Body of pancreas (tissue), 4 donors: ENCODE measurements around the gene CCSER1. TPM values are rescaled to one million over a fixed set of nuclear protein-coding genes. Genes with fewer than 3 reads are reported as not detected.

Experiments used
- ATAC-seq: fragments of 150-250 bp; one replicate; pipeline ENCODE4 v1.9.1; 2016
- DNase-seq, 4 donors: peaks; one replicate each; pipeline ENCODE4 v3.0.0-alpha.2; 2019
- H3K27ac ChIP-seq, 4 donors: fragments of 200-600 bp; sonication (generic); 1 replicate in 3 of 4; 2 replicates in 1 of 4; pipeline versions ENCODE4 v1.5.1 to v1.6.1; 2016 to 2019; ENCODE audit warnings: mild to moderate bottlenecking in 1 of 4, mixed read lengths in 1 of 4, moderate library complexity in 1 of 4
- H3K27me3 ChIP-seq, 2 donors: fragments of 200-600 bp; sonication (generic); one replicate each; pipeline ENCODE4 v1.6.0; 2016; ENCODE audit warnings: mild to moderate bottlenecking in 1 of 2
- H3K36me3 ChIP-seq, 2 donors: fragments of 200-600 bp; sonication (generic); replicated peaks in 1 of 2; 2 replicates each; pipeline ENCODE4 v1.5.1; 2016; ENCODE audit warnings: low read depth in 2 of 2; ENCODE audit not compliant: insufficient read depth in 1 of 2
- H3K4me1 ChIP-seq: fragments of 200-600 bp; sonication (generic); one replicate; pipeline ENCODE4 v1.6.0; 2016
- H3K4me3 ChIP-seq, 2 donors: fragments of 200-600 bp; sonication (generic); 1 replicate in 1 of 2; 2 replicates in 1 of 2; pipeline ENCODE4 v1.5.1; 2016 to 2019
- H3K9me3 ChIP-seq, 3 donors: fragments of 200-600 bp; sonication (generic); 1 replicate in 2 of 3; 2 replicates in 1 of 3; pipeline ENCODE4 v1.5.1; 2016
- POLR2A ChIP-seq, 3 donors: fragments of 450-650 bp; IDR thresholded peaks; one replicate each; pipeline ENCODE4 v1.6.1; 2016; ENCODE audit warnings: antibody characterized with exemption in 3 of 3, mild to moderate bottlenecking in 2 of 3
- WGBS, 2 donors: methylation state at CpG; one replicate each; pipeline ENCODE4 v1.1.5; 2017; 5-methylcytosine and 5-hydroxymethylcytosine counted together
- intact Hi-C: fragments of 100-400 bp; cut with DNase I; formaldehyde crosslinking; loops from one replicate; pipeline ENCODE4 v1.15.1; 2023
- total RNA-seq, 2 donors: library from RNA; depleted of rRNA; stranded (reverse); fragments of >200 nt; gene quantifications; one replicate each; pipeline ENCODE4 v1.1.0, GENCODE V29; 2016
- TF ChIP-seq, protein P1 (sequence below), 7 experiments: fragments of 450-650 bp in 4 of 7; fragments of 200-600 bp in 3 of 7; sonication (generic) in 3 of 7; IDR thresholded peaks; one replicate each; pipeline ENCODE4 v1.5.1; 2016 to 2019; ENCODE audit warnings: antibody characterized with exemption in 7 of 7

The CCSER1 gene
- total RNA-seq, 2 donors from 2014 or later: 13.2 to 14.5 TPM

GRCh38 chr4:90951037-90951436 lies 823.8 kb downstream of the CCSER1 start:
- Histone ChIP-seq H3K9me3 (no peaks in the 10 kb centered on the region), H3K27me3 (no peaks in the 10 kb centered on the region), H3K36me3 (no peaks in the 10 kb centered on the region), H3K4me3 (no peak overlapping the region), H3K27ac (peak overlapping the region in 1 of 4 donors; percentile 53), H3K4me1 (no peaks in the 10 kb centered on the region)
- TF ChIP-seq, protein P1, sequence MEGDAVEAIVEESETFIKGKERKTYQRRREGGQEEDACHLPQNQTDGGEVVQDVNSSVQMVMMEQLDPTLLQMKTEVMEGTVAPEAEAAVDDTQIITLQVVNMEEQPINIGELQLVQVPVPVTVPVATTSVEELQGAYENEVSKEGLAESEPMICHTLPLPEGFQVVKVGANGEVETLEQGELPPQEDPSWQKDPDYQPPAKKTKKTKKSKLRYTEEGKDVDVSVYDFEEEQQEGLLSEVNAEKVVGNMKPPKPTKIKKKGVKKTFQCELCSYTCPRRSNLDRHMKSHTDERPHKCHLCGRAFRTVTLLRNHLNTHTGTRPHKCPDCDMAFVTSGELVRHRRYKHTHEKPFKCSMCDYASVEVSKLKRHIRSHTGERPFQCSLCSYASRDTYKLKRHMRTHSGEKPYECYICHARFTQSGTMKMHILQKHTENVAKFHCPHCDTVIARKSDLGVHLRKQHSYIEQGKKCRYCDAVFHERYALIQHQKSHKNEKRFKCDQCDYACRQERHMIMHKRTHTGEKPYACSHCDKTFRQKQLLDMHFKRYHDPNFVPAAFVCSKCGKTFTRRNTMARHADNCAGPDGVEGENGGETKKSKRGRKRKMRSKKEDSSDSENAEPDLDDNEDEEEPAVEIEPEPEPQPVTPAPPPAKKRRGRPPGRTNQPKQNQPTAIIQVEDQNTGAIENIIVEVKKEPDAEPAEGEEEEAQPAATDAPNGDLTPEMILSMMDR (IDR thresholded peaks at IDR 0.05): no peak
- TF ChIP-seq POLR2A (IDR thresholded peaks at IDR 0.05): no peak
- intact Hi-C loops: no loop called here
- peak in 3 of 4 donors; percentile 22 to 60 (median 39) for DNase-seq
- 8 to 27% methylated on average over 2 of the region's 2 CpGs for WGBS, 2 donors
- ATAC-seq: peak; percentile 93

DNA sequence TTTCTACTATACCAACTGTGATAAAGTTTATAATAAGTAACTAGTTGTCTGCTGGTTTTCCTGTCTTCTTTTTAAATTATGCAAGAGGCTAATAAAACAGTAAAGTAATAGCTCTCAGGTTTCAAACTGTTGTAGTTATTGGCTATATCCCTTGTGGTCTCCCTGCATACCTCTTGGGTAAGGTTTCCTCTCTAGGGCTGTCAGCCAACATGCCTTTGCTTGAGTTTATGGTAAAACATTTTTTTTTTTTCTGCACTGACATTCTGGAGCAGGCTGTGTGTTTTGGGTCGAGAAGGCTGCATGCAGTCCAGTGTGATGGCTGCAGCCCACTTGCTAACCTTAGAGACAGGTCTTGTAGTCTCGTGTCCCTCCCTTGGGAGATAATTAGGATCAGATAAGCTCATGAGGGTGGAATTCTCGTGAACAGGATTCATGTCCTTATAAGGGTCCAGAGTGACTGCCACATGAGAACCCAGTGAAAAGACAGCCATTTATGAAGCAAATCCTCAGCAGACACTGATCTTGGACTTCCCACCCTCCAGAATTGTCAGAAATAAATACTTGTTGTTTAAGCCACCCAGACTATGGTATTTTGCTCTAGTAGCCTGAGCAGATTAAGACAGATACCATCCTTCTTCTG lies 831.2 kb downstream of the CCSER1 start:
- DNase-seq (no peak), ATAC-seq (no peak)
- H3K27me3 ChIP-seq: no peaks in the 10 kb centered on the region
- intact Hi-C loops: no loop called here
- WGBS, 2 donors: 79% methylated on average over 3 of the region's 3 CpGs
- H3K4me1 ChIP-seq: no peaks in the 10 kb centered on the region
- no peaks in the 10 kb centered on the region for H3K9me3 ChIP-seq
- TF ChIP-seq, protein P1 (IDR thresholded peaks at IDR 0.05): no peak
- TF ChIP-seq POLR2A (IDR thresholded peaks at IDR 0.05): no peak
- H3K27ac ChIP-seq: no peak overlapping the region
- no peaks in the 10 kb centered on the region for H3K36me3 ChIP-seq
- H3K4me3 ChIP-seq: no peak overlapping the region

GRCh38 chr4:90960433-90960832 lies 833.2 kb downstream of the CCSER1 start:
- WGBS, 2 donors: 88 to 94% methylated on average over 3 of the region's 3 CpGs
- intact Hi-C loops: no loop called here
- no peaks in the 10 kb centered on the region for H3K4me1 ChIP-seq
- H3K27me3 ChIP-seq: no peaks in the 10 kb centered on the region
- no peak overlapping the region for H3K4me3 ChIP-seq
- no peak for TF ChIP-seq POLR2A (IDR thresholded peaks at IDR 0.05)
- TF ChIP-seq, protein P1 (IDR thresholded peaks at IDR 0.05): no peak
- H3K9me3 ChIP-seq: no peaks in the 10 kb centered on the region
- H3K27ac ChIP-seq: no peak overlapping the region
- ATAC-seq (no peak), DNase-seq (no peak)
- no peaks in the 10 kb centered on the region for H3K36me3 ChIP-seq

- Histone ChIP-seq H3K4me1 (no peaks in the 10 kb centered on the region), H3K9me3 (no peaks in the 10 kb centered on the region), H3K36me3 (no peaks in the 10 kb centered on the region), H3K4me3 (no peak overlapping the region), H3K27me3 (no peaks in the 10 kb centered on the region), H3K27ac (no peak overlapping the region)
- DNase-seq (no peak), ATAC-seq (no peak)
- TF ChIP-seq, protein P1 (IDR thresholded peaks at IDR 0.05): no peak
- no peak for TF ChIP-seq POLR2A (IDR thresholded peaks at IDR 0.05)
- intact Hi-C loops: no loop called here
- WGBS, 2 donors: 89 to 100% methylated on average over 1 of the region's 1 CpG
These were observed 833.6 kb downstream of the CCSER1 start for GRCh38 chr4:90960840-90961239.

DNA sequence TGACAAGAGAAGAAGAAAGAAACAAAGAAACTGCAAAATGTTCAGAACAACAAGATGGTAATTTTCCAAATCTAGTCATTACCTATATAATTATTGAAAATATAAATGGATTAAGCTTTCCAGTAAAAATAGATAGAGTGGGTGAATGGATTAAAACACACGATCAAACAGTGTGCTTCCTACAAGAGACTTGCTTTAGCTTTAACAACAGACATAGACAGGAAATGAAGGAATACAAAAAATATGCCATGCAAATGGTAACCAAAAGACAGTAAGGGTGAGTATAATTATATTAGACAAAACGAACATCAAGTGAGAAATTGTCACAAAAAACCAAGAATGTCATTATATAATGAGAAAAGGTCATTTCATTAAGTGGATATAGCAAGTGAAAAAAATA lies 842.8 kb downstream of the CCSER1 start:
- Histone ChIP-seq H3K4me1 (no peaks in the 10 kb centered on the region), H3K4me3 (no peak overlapping the region), H3K9me3 (no peaks in the 10 kb centered on the region), H3K27me3 (no peaks in the 10 kb centered on the region), H3K27ac (no peak overlapping the region), H3K36me3 (no peaks in the 10 kb centered on the region)
- no peak for TF ChIP-seq POLR2A (IDR thresholded peaks at IDR 0.05)
- TF ChIP-seq, protein P1 (IDR thresholded peaks at IDR 0.05): no peak
- WGBS, 2 donors: 65 to 72% methylated on average over 2 of the region's 2 CpGs
- no peak for DNase-seq
- intact Hi-C loops: no loop called here
- ATAC-seq: no peak
